GM23338 (cell line): Measurements from ENCODE around the gene POU6F1. TPM values are rescaled to one million over a fixed set of nuclear protein-coding genes. Genes with fewer than 3 reads are reported as not detected.
A peak's percentile ranks its signal among the peaks of the same experiment; 100 is the strongest.

Source experiments
- ATAC-seq: fragments of 200-7000 bp; cut with Tn5 transposase; 3 replicates; pipeline ENCODE4 v1.9.1; 2020
- DNase-seq: peaks from one replicate; pipeline ENCODE4 v3.0.0-alpha.2; 2015; ENCODE audit warnings: low spot score
- H2AFZ ChIP-seq: fragments of 200-600 bp; sonication (generic); 2 replicates; pipeline ENCODE4 v1.8.0; 2016; ENCODE audit warnings: antibody characterized with exemption, mild to moderate bottlenecking, moderate library complexity
- H3F3A ChIP-seq: fragments of 200-600 bp; sonication (generic); replicated peaks from 2 replicates; pipeline ENCODE4 v1.8.0; 2017; ENCODE audit warnings: antibody characterized with exemption, mixed run types, low read depth
- H3K27ac ChIP-seq: fragments of 200-600 bp; sonication (generic); 2 replicates; pipeline ENCODE4 v1.6.1; 2016; ENCODE audit warnings: low read depth
- H3K27me3 ChIP-seq: fragments of 200-600 bp; sonication (generic); 2 replicates; pipeline ENCODE4 v1.8.0; 2016; ENCODE audit warnings: mild to moderate bottlenecking, mixed run types, moderate library complexity; ENCODE audit not compliant: insufficient read depth
- H3K36me3 ChIP-seq: fragments of 200-600 bp; sonication (generic); 2 replicates; pipeline ENCODE4 v1.8.0; 2016; ENCODE audit warnings: mild to moderate bottlenecking; ENCODE audit not compliant: insufficient read depth
- H3K4me1 ChIP-seq: fragments of 200-600 bp; sonication (generic); 2 replicates; pipeline ENCODE4 v1.8.0; 2016; ENCODE audit warnings: mild to moderate bottlenecking, moderate library complexity; ENCODE audit not compliant: insufficient read depth
- H3K4me2 ChIP-seq: fragments of 200-600 bp; sonication (generic); 2 replicates; pipeline ENCODE4 v1.7.1; 2017; ENCODE audit warnings: mixed run types
- H3K4me3 ChIP-seq: fragments of 200-600 bp; sonication (generic); 2 replicates; pipeline ENCODE4 v1.6.1; 2016; ENCODE audit warnings: mixed run types
- H3K79me2 ChIP-seq: fragments of 200-600 bp; sonication (generic); replicated peaks from 2 replicates; pipeline ENCODE4 v1.8.0; 2017; ENCODE audit warnings: mild to moderate bottlenecking; ENCODE audit not compliant: insufficient read depth
- H3K9me2 ChIP-seq: fragments of 200-600 bp; sonication (generic); 2 replicates; pipeline ENCODE4 v1.8.0; 2017; ENCODE audit not compliant: insufficient read depth
- H4K20me1 ChIP-seq: fragments of 200-600 bp; sonication (generic); replicated peaks from 2 replicates; pipeline ENCODE4 v1.8.0; 2017; ENCODE audit warnings: mild to moderate bottlenecking; ENCODE audit not compliant: insufficient read depth
- H3K27ac Mint-ChIP-seq: 2 replicates; pipeline ENCODE4 v1.8.0; 2020; ENCODE audit warnings: inconsistent platforms, mild to moderate bottlenecking, moderate library complexity, mixed read lengths
- H3K27me3 Mint-ChIP-seq: 3 replicates; pipeline ENCODE4 v1.8.0; 2022; ENCODE audit warnings: low read depth, mild to moderate bottlenecking, moderate library complexity, mixed read lengths, inconsistent platforms; ENCODE audit not compliant: insufficient read depth, poor library complexity
- H3K36me3 Mint-ChIP-seq: 3 replicates; pipeline ENCODE4 v1.8.0; 2021; ENCODE audit warnings: low read depth, mild to moderate bottlenecking, inconsistent platforms, moderate library complexity, mixed read lengths
- H3K4me1 Mint-ChIP-seq: 3 replicates; pipeline ENCODE4 v1.8.0; 2020; ENCODE audit warnings: mild to moderate bottlenecking, inconsistent platforms, mixed read lengths
- H3K4me3 Mint-ChIP-seq: 3 replicates; pipeline ENCODE4 v1.8.0; 2021; ENCODE audit warnings: moderate library complexity, mild to moderate bottlenecking, inconsistent platforms, mixed read lengths
- H3K9me3 Mint-ChIP-seq: 3 replicates; pipeline ENCODE4 v1.8.0; 2020; ENCODE audit warnings: moderate library complexity, mild to moderate bottlenecking, inconsistent platforms, mixed read lengths
- CREB1 ChIP-seq: fragments of 250-450 bp; sonication (Bioruptor Pico); IDR thresholded peaks from 2 replicates; pipeline ENCODE4 v1.5.0; 2020; ENCODE audit warnings: low read depth, mild to moderate bottlenecking, moderate library complexity
- CTCF ChIP-seq, 2 experiments: fragments of 200-600 bp in 1 of 2; sonication (generic) in 1 of 2; conservative IDR thresholded peaks; 2 replicates each; pipeline versions ENCODE4 v1.5.1 to v1.6.1; 2016 to 2017; ENCODE audit warnings: antibody characterized with exemption in 2 of 2, low read depth in 2 of 2, mild to moderate bottlenecking in 2 of 2, moderate library complexity in 1 of 2
- ETS1 ChIP-seq: IDR thresholded peaks from 2 replicates; pipeline ENCODE4 v1.6.1; 2016; ENCODE audit warnings: antibody characterized with exemption
- JUNB ChIP-seq: IDR thresholded peaks from one replicate; pipeline ENCODE4 v1.6.1; 2016; ENCODE audit warnings: antibody characterized with exemption; ENCODE audit not compliant: unreplicated experiment
- POLR2AphosphoS5 ChIP-seq: IDR thresholded peaks from 2 replicates; pipeline ENCODE4 v1.6.1; 2016; ENCODE audit warnings: antibody characterized with exemption, low read depth
- STAT1 ChIP-seq: IDR thresholded peaks from one replicate; pipeline ENCODE4 v1.6.1; 2016; ENCODE audit warnings: antibody characterized with exemption; ENCODE audit not compliant: unreplicated experiment
- ZNF114 ChIP-seq: fragments of 250-450 bp; sonication (Bioruptor Pico); IDR thresholded peaks from 2 replicates; pipeline ENCODE4 v1.5.0; 2020; ENCODE audit warnings: mild to moderate bottlenecking, moderate library complexity
- ZNF331 ChIP-seq: fragments of 250-450 bp; sonication (Bioruptor Pico); IDR thresholded peaks from 2 replicates; pipeline ENCODE4 v1.5.0; 2020; ENCODE audit warnings: low read depth, mild to moderate bottlenecking, moderate library complexity
- ZNF462 ChIP-seq: fragments of 250-450 bp; sonication (Bioruptor Pico); IDR thresholded peaks from 2 replicates; pipeline ENCODE4 v1.5.0; 2020; ENCODE audit warnings: mild to moderate bottlenecking, moderate library complexity
- polyA plus RNA-seq: library from polyadenylated mRNA; unstranded; fragments of >200 nt; fragmentation: Nextera tagmentation; extraction: Ambion mirVana; gene quantifications from 2 replicates; pipeline ENCODE4 v1.2.1, GENCODE V29; 2016
- total RNA-seq: library from RNA; depleted of rRNA; stranded (reverse); fragments of >200 nt; shearing (Covaris generic); gene quantifications from 2 replicates; pipeline ENCODE4 v1.2.3, GENCODE V29; 2014

Gene POU6F1
- total and polyA plus RNA-seq, 2 experiments from 2014 or later: 3.0 to 4.0 TPM

- Histone ChIP-seq H3K4me3 (peak overlapping the region; percentile 98), H3K79me2 (peaks cover 19% of the 10 kb centered on the region), H3K27me3 (no peaks in the 10 kb centered on the region), H2AFZ (peak overlapping the region; percentile 94), H4K20me1 (no peaks in the 10 kb centered on the region; the same call in 1 of the 2 replicates), H3K27ac (peak overlapping the region; percentile 98), H3K4me2 (peak overlapping the region; percentile 87), H3F3A (peaks cover 20% of the 10 kb centered on the region; the same call in 1 of the 2 replicates), H3K9me2 (no peaks in the 10 kb centered on the region), H3K4me1 (no peaks in the 10 kb centered on the region), H3K36me3 (peaks cover 22% of the 10 kb centered on the region)
- H3K4me3 Mint-ChIP-seq: peak overlapping the region; percentile 95
- peaks cover 32% of the 10 kb centered on the region for H3K36me3 Mint-ChIP-seq
- H3K27me3 Mint-ChIP-seq: peaks cover 14% of the 10 kb centered on the region
- H3K27ac Mint-ChIP-seq: peak overlapping the region; percentile 100
- TF ChIP-seq STAT1 (no peak), CREB1 (no peak), ZNF462 (CRISPR knock-in tag) (no peak), ETS1 (no peak), CTCF (conservative IDR thresholded peaks at IDR 0.05; ENCODE audit: low read depth in 2 of 2) (no peak), POLR2AphosphoS5 (no peak), JUNB (no peak), ZNF114 (CRISPR knock-in tag) (no peak), ZNF331 (no peak)
- no peak for ATAC-seq
- H3K4me1 Mint-ChIP-seq: peaks cover 19% of the 10 kb centered on the region
- DNase-seq: no peak
- no peaks in the 10 kb centered on the region; the same call in 2 of the 3 replicates for H3K9me3 Mint-ChIP-seq
Measured at GRCh38 chr12:51238037-51238509, 20.2 kb upstream of the POU6F1 start.
